OCI-LY1 (cell line): Measurements from ENCODE around the gene MYH14.

Experiments used
- H2AFZ ChIP-seq: fragments of 200-600 bp; sonication (generic), shearing (Covaris generic); 2 replicates; pipeline ENCODE4 v1.6.0; 2014; ENCODE audit warnings: antibody characterized with exemption, mild to moderate bottlenecking, low read length
- H3F3A ChIP-seq: fragments of 200-600 bp; sonication (generic), shearing (Covaris generic); 2 replicates; pipeline ENCODE4 v1.6.0; 2014; ENCODE audit warnings: mild to moderate bottlenecking, antibody characterized with exemption, low read length, moderate library complexity; ENCODE audit not compliant: insufficient read depth
- H3K27ac ChIP-seq: fragments of 200-600 bp; sonication (generic); 2 replicates; pipeline ENCODE4 v1.5.1; 2014; ENCODE audit warnings: low read length, mixed run types, mild to moderate bottlenecking, low read depth; ENCODE audit not compliant: poor library complexity, severe bottlenecking
- H3K27me3 ChIP-seq: fragments of 200-600 bp; sonication (generic); 2 replicates; pipeline ENCODE4 v1.6.0; 2014; ENCODE audit warnings: antibody characterized with exemption, mild to moderate bottlenecking, low read length, moderate library complexity; ENCODE audit not compliant: insufficient read depth
- H3K36me3 ChIP-seq: fragments of 200-600 bp; sonication (generic); 2 replicates; pipeline ENCODE4 v1.6.1; 2014; ENCODE audit warnings: mild to moderate bottlenecking, antibody characterized with exemption, low read length, moderate library complexity, mixed read lengths; ENCODE audit not compliant: insufficient read depth
- H3K4me1 ChIP-seq: fragments of 200-600 bp; sonication (generic); 2 replicates; pipeline ENCODE4 v1.5.1; 2014; ENCODE audit warnings: mild to moderate bottlenecking, low read length, moderate library complexity; ENCODE audit not compliant: insufficient read depth, severe bottlenecking
- H3K4me2 ChIP-seq: fragments of 200-600 bp; sonication (generic), shearing (Covaris generic); 2 replicates; pipeline ENCODE4 v1.6.1; 2014; ENCODE audit warnings: low read length
- H3K4me3 ChIP-seq: fragments of 200-600 bp; sonication (generic); 2 replicates; pipeline ENCODE4 v1.5.1; 2014; ENCODE audit warnings: low read length, low read depth, mild to moderate bottlenecking, mixed read lengths; ENCODE audit not compliant: poor library complexity, severe bottlenecking
- H3K79me2 ChIP-seq: fragments of 200-600 bp; shearing (Covaris generic); 2 replicates; pipeline ENCODE4 v1.6.1; 2016; ENCODE audit warnings: mixed run types, low read length, mixed read lengths; ENCODE audit not compliant: insufficient read depth
- H3K9ac ChIP-seq: fragments of 200-600 bp; sonication (generic), shearing (Covaris generic); 2 replicates; pipeline ENCODE4 v1.6.1; 2014; ENCODE audit warnings: mild to moderate bottlenecking, low read length, mixed read lengths
- H3K9me2 ChIP-seq: fragments of 200-600 bp; sonication (generic), shearing (Covaris generic); 2 replicates; pipeline ENCODE4 v1.6.1; 2014; ENCODE audit warnings: low read depth, mild to moderate bottlenecking, low read length, mixed read lengths
- H3K9me3 ChIP-seq: fragments of 200-600 bp; shearing (Covaris generic); 2 replicates; pipeline ENCODE4 v1.6.1; 2014; ENCODE audit warnings: low read length, mixed read lengths
- H4K20me1 ChIP-seq: fragments of 200-600 bp; sonication (generic), shearing (Covaris generic); 2 replicates; pipeline ENCODE4 v1.6.0; 2016; ENCODE audit warnings: mild to moderate bottlenecking, low read length; ENCODE audit not compliant: insufficient read depth
- CTCF ChIP-seq: fragments of 200-600 bp; sonication (generic), shearing (Covaris generic); IDR thresholded peaks from 2 replicates; pipeline ENCODE4 v1.5.1; 2017; ENCODE audit warnings: mild to moderate bottlenecking, antibody characterized with exemption, low read length, moderate library complexity, mixed read lengths
- EZH2 ChIP-seq: fragments of 200-600 bp; sonication (generic), shearing (Covaris generic); IDR thresholded peaks from 2 replicates; pipeline ENCODE4 v1.8.0; 2017; ENCODE audit warnings: borderline replicate concordance, mixed run types, mild to moderate bottlenecking, antibody characterized with exemption, low read length, moderate library complexity, mixed read lengths

The MYH14 gene

GRCh38 chr19:50242581-50242980, 39.2 kb downstream of the MYH14 start:
- TF ChIP-seq CTCF (no peak), EZH2 (no peak)
- H3K27me3 ChIP-seq, result 0 out of 2 replicates have a peak, but pooled peaks cover 12% of the 10 kb centered on the region
- H3K9ac ChIP-seq, result no peak overlapping the region

GRCh38 chr19:50244695-50245094, 41.3 kb downstream of the MYH14 start:
- Histone ChIP-seq H3K27me3 (0 out of 2 replicates have a peak, but pooled peaks cover 12% of the 10 kb centered on the region), H4K20me1 (no peaks in the 10 kb centered on the region), H3K27ac (no peak overlapping the region), H3F3A (no peaks in the 10 kb centered on the region), H3K9me2 (no peaks in the 10 kb centered on the region), H3K9ac (no peak overlapping the region), H3K4me3 (no peak overlapping the region), H3K4me1 (no peaks in the 10 kb centered on the region), H3K4me2 (no peak overlapping the region), H3K9me3 (no peaks in the 10 kb centered on the region), H3K79me2 (no peaks in the 10 kb centered on the region), H3K36me3 (no peaks in the 10 kb centered on the region), H2AFZ (no peak overlapping the region)
- TF ChIP-seq CTCF (no peak), EZH2 (no peak)

More at GRCh38 chr19:50242581-50242980, 39.2 kb downstream of the MYH14 start:
- no peaks in the 10 kb centered on the region for H3K36me3 ChIP-seq
- no peaks in the 10 kb centered on the region for H3K79me2 ChIP-seq
- no peaks in the 10 kb centered on the region for H4K20me1 ChIP-seq
- no peaks in the 10 kb centered on the region for H3K9me3 ChIP-seq
- no peaks in the 10 kb centered on the region for H3K9me2 ChIP-seq
- no peak overlapping the region for H3K27ac ChIP-seq
- no peaks in the 10 kb centered on the region for H3K4me1 ChIP-seq
- H3K4me3 ChIP-seq, result no peak overlapping the region
- no peak overlapping the region for H2AFZ ChIP-seq
- no peaks in the 10 kb centered on the region for H3F3A ChIP-seq
- H3K4me2 ChIP-seq, result no peak overlapping the region

GRCh38 chr19:50248413-50248812, 45.0 kb downstream of the MYH14 start:
- no peak overlapping the region for H2AFZ ChIP-seq
- H3K9me3 ChIP-seq, result no peaks in the 10 kb centered on the region; the same call in 1 of the 2 replicates
- no peaks in the 10 kb centered on the region for H3K79me2 ChIP-seq
- no peaks in the 10 kb centered on the region for H3K9me2 ChIP-seq
- H3K9ac ChIP-seq, result no peak overlapping the region
- 0 out of 2 replicates have a peak, but pooled peaks cover 12% of the 10 kb centered on the region for H3K27me3 ChIP-seq
- H3K4me1 ChIP-seq, result no peaks in the 10 kb centered on the region
- H3K4me3 ChIP-seq, result no peak overlapping the region
- H3K36me3 ChIP-seq, result no peaks in the 10 kb centered on the region; the same call in 1 of the 2 replicates
- no peaks in the 10 kb centered on the region for H4K20me1 ChIP-seq
- no peak overlapping the region for H3K4me2 ChIP-seq
- no peak for TF ChIP-seq EZH2
- TF ChIP-seq CTCF, result no peak
- H3K27ac ChIP-seq, result no peak overlapping the region
- no peaks in the 10 kb centered on the region for H3F3A ChIP-seq
